GM13977 (cell line): ENCODE measurements around the gene CFAP20DC.

Experiments
- DNase-seq: peaks from one replicate; pipeline ENCODE4 v3.0.0; 2012; ENCODE audit warnings: low spot score
- in situ Hi-C: fragments of 300-500 bp; cut with MboI; formaldehyde crosslinking; loops from one replicate; pipeline ENCODE4 v1.12.0; 2022; ENCODE audit warnings: low sequenced_read_pairs, low pct_unique_long_range_greater_than_20kb, mixed read lengths, inconsistent platforms; ENCODE audit not compliant: unreplicated experiment
- TF ChIP-seq, protein P1 (sequence below): IDR thresholded peaks from 2 replicates; pipeline ENCODE4 v1.5.1; 2012; ENCODE audit warnings: mild to moderate bottlenecking, control low read depth; ENCODE audit not compliant: insufficient read depth; ENCODE audit errors: extremely low read depth, missing control alignments

CFAP20DC gene

GRCh38 chr3:59082106-59082505, 32.3 kb upstream of the CFAP20DC start:
- no peak for DNase-seq
- in situ Hi-C loops: no loop called here
- TF ChIP-seq, protein P1, sequence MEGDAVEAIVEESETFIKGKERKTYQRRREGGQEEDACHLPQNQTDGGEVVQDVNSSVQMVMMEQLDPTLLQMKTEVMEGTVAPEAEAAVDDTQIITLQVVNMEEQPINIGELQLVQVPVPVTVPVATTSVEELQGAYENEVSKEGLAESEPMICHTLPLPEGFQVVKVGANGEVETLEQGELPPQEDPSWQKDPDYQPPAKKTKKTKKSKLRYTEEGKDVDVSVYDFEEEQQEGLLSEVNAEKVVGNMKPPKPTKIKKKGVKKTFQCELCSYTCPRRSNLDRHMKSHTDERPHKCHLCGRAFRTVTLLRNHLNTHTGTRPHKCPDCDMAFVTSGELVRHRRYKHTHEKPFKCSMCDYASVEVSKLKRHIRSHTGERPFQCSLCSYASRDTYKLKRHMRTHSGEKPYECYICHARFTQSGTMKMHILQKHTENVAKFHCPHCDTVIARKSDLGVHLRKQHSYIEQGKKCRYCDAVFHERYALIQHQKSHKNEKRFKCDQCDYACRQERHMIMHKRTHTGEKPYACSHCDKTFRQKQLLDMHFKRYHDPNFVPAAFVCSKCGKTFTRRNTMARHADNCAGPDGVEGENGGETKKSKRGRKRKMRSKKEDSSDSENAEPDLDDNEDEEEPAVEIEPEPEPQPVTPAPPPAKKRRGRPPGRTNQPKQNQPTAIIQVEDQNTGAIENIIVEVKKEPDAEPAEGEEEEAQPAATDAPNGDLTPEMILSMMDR: no peak

DNA sequence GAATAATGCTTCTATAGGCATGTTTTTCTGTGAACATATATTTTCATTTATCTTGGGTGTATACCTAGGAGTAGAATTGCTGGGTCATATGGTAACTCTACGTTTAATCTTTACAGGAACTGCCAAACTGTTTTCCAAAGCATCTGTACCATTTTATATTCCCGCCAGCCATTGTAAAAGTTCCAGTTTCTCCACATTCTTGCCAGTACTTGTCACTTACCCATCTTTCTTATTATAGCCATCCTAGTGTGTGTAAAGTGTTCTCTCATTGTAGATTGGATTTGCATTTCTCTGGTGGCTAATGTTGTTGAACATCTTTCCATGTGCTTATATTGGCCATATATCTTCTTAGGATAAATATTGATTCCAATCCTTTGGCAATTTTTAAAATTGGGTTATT, 31.2 kb upstream of the CFAP20DC start:
- in situ Hi-C loops: no loop called here
- TF ChIP-seq, protein P1: no peak
- DNase-seq: no peak

DNA sequence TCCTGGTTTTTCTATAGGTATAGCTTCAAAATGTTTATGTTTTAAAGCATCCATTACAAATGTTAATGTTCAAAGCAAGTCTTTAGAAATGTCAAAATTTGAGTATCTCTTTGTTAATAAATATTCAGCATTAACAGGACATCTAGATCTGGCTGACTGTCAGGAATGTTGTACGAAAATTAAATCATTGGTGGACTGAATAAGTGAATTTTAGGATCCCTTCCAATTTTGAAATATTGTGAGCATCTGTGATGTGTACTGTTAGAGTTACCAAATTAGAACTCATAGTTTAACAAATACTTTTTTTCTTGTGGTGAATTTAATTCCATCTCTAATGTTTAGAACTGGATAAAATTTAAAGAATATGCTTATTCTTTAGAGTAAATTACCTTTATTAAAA, 30.1 kb upstream of the CFAP20DC start:
- in situ Hi-C loops: no loop called here
- TF ChIP-seq, protein P1: no peak
- DNase-seq: no peak

- TF ChIP-seq, protein P1: no peak
- in situ Hi-C loops: no loop called here
- DNase-seq: no peak
Observed at GRCh38 chr3:59074764-59075163, 24.9 kb upstream of the CFAP20DC start.

DNA sequence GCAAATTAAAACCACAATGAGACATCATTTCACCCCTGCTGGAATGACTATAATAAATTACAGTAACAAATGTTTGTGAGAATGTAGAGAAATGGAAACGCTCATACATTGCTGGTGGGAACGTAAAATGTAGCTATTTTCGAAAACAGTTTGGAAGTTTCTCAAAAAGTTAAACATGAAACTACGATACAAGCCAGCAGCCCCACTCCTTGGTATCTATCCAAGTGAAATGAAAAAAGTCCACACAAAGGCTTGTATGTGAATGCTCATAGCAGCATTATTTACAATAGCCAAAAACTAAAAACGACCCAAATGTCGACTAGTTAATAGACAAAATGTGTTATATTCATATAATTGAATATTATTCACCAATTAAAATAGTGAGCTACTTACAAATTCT, 22.9 kb upstream of the CFAP20DC start:
- no peak for DNase-seq
- in situ Hi-C loops: no loop called here
- TF ChIP-seq, protein P1: no peak

DNA sequence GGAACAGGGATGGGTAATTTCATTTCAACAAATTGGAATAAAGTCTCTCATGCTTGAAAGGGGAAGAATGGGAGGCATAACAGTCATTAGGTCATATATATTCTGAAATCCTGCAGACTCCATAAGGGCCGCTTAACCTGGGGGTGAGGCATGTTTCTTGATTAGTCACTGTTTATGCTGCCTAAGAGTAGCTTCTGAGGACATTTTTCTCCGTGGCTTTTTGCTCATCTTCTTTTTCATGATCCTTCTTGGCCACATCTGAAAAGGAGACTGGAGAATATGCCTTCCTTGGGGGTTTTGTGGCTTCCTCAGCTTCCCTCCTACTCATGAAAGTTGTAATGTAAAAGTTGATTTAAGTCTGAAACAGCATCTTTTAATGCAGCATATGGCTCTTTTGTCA, 20.0 kb upstream of the CFAP20DC start:
- DNase-seq: no peak
- TF ChIP-seq, protein P1: no peak
- in situ Hi-C loops: no loop called here

- TF ChIP-seq, protein P1: no peak
- no peak for DNase-seq
- in situ Hi-C loops: no loop called here
Observed at GRCh38 chr3:59065240-59065639, 15.4 kb upstream of the CFAP20DC start.
